B cell (primary cell): ENCODE results near the gene FAM200B. TPM values are rescaled to one million over a fixed set of nuclear protein-coding genes. Genes with fewer than 3 reads are reported as not detected.

Source experiments
- ATAC-seq: fragments of 200-7000 bp; cut with Tn5 transposase; one replicate; pipeline ENCODE4 v1.10.0; 2021; ENCODE audit warnings: low read depth, mild to moderate bottlenecking, moderate number of reproducible peaks, moderate library complexity
- CTCF ChIA-PET: fragments of 350-600 bp; sonication (Branson Sonifier 250); formaldehyde crosslinking; loops from one replicate; lab custom pipeline; 2021; ENCODE audit warnings: antibody characterized with exemption, inconsistent platforms; lab: Charles Lee
- POLR2A ChIA-PET: fragments of 350-600 bp; sonication (Branson Sonifier 250); formaldehyde crosslinking; loops from one replicate; lab custom pipeline; 2021; ENCODE audit warnings: antibody characterized with exemption; lab: Charles Lee
- DNase-seq: peaks from one replicate; pipeline ENCODE4 v3.0.0; 2013
- H2AFZ ChIP-seq: 2 replicates; pipeline ENCODE4 v1.6.1; 2012; ENCODE audit warnings: mild to moderate bottlenecking, low read depth, low read length; ENCODE audit not compliant: insufficient read depth, poor library complexity, severe bottlenecking
- H3K27ac ChIP-seq, 2 donors: 1 replicate in 1 of 2; 2 replicates in 1 of 2; pipeline ENCODE4 v1.5.1; 2012 to 2013; ENCODE audit warnings: low read length in 2 of 2, mild to moderate bottlenecking in 2 of 2, moderate library complexity in 1 of 2
- H3K27me3 ChIP-seq, 4 experiments: fragments of 200-600 bp in 1 of 4; sonication (generic) in 1 of 4; replicated peaks in 1 of 4; 1 replicate in 2 of 4; 2 replicates in 2 of 4; pipeline versions ENCODE4 v1.6.1 to v1.7.0; 2013 to 2016; ENCODE audit warnings: low read length in 3 of 4, mild to moderate bottlenecking in 2 of 4, mixed read lengths in 1 of 4, moderate library complexity in 1 of 4; ENCODE audit not compliant: insufficient read depth in 4 of 4, control insufficient read depth in 3 of 4; ENCODE audit errors: control extremely low read depth in 1 of 4
- H3K36me3 ChIP-seq, 2 experiments: replicated peaks in 1 of 2; 1 replicate in 1 of 2; 2 replicates in 1 of 2; pipeline versions ENCODE4 v1.6.1 to v1.7.1; 2013; ENCODE audit warnings: low read length in 1 of 2; ENCODE audit not compliant: insufficient read depth in 2 of 2, control insufficient read depth in 1 of 2; ENCODE audit errors: control extremely low read depth in 1 of 2, extremely low read depth in 1 of 2
- H3K4me1 ChIP-seq, 2 donors: fragments of 200-600 bp in 1 of 2; sonication (generic) in 1 of 2; 1 replicate in 1 of 2; 2 replicates in 1 of 2; pipeline versions ENCODE4 v1.5.1 to v1.6.1; 2013 to 2017; ENCODE audit warnings: low read length in 2 of 2; ENCODE audit not compliant: control insufficient read depth in 2 of 2, insufficient read depth in 2 of 2
- H3K4me2 ChIP-seq: replicated peaks from 2 replicates; pipeline ENCODE3; 2012; ENCODE audit warnings: mild to moderate bottlenecking, low read depth, low read length; ENCODE audit not compliant: poor library complexity, severe bottlenecking
- H3K4me3 ChIP-seq, 5 experiments: fragments of 200-600 bp in 1 of 5; sonication (generic) in 1 of 5; 1 replicate in 3 of 5; 2 replicates in 2 of 5; pipeline versions ENCODE4 v1.5.1 to v1.7.0; 2011 to 2016; ENCODE audit warnings: low read length in 4 of 5, mild to moderate bottlenecking in 4 of 5, low read depth in 2 of 5, control low read depth in 1 of 5, moderate library complexity in 1 of 5; ENCODE audit not compliant: insufficient read depth in 1 of 5; ENCODE audit errors: control extremely low read depth in 1 of 5, extremely low read depth in 1 of 5
- H3K79me2 ChIP-seq: fragments of 200-600 bp; sonication (generic); one replicate; pipeline ENCODE4 v1.6.0; 2016; ENCODE audit warnings: low read length; ENCODE audit not compliant: control insufficient read depth, insufficient read depth
- H3K9ac ChIP-seq: fragments of 200-600 bp; sonication (generic); 2 replicates; pipeline ENCODE4 v1.6.1; 2017; ENCODE audit warnings: mild to moderate bottlenecking, low read length, moderate library complexity
- H3K9me3 ChIP-seq, 3 donors: one replicate each; pipeline versions ENCODE4 v1.6.1 to v1.7.1; 2013; ENCODE audit warnings: low read length in 2 of 3; ENCODE audit not compliant: control insufficient read depth in 2 of 3, insufficient read depth in 1 of 3; ENCODE audit errors: control extremely low read depth in 1 of 3
- H4K20me1 ChIP-seq: 2 replicates; pipeline ENCODE4 v1.6.0; 2012; ENCODE audit warnings: mild to moderate bottlenecking, low read length; ENCODE audit not compliant: insufficient read depth, control insufficient read depth, poor library complexity, severe bottlenecking
- H3K27ac Mint-ChIP-seq: one replicate; pipeline ENCODE4 v1.8.0; 2021; ENCODE audit warnings: mixed read lengths
- H3K27me3 Mint-ChIP-seq: one replicate; pipeline ENCODE4 v1.8.0; 2021; ENCODE audit warnings: mixed read lengths
- H3K4me1 Mint-ChIP-seq: one replicate; pipeline ENCODE4 v1.8.0; 2021; ENCODE audit warnings: mixed read lengths
- H3K4me3 Mint-ChIP-seq: one replicate; pipeline ENCODE4 v1.8.0; 2021; ENCODE audit warnings: mixed read lengths
- H3K9me3 Mint-ChIP-seq: one replicate; pipeline ENCODE4 v1.8.0; 2022; ENCODE audit warnings: mixed read lengths; ENCODE audit not compliant: insufficient read depth
- CTCF ChIP-seq: fragments of 200-600 bp; IDR thresholded peaks from one replicate; pipeline ENCODE4 v1.8.0; 2022; ENCODE audit warnings: antibody characterized with exemption, mild to moderate bottlenecking
- EZH2 ChIP-seq: IDR thresholded peaks from 2 replicates; pipeline ENCODE4 v1.6.1; 2012; ENCODE audit warnings: borderline replicate concordance, low read depth, mild to moderate bottlenecking, moderate library complexity, low read length; ENCODE audit not compliant: insufficient read depth, poor library complexity, severe bottlenecking
- WGBS: methylation state at CpG from one replicate; pipeline ENCODE4 v1.1.5; 2013; ENCODE audit warnings: missing lambda C conversion rate; ENCODE audit not compliant: insufficient coverage; 5-methylcytosine and 5-hydroxymethylcytosine counted together
- intact Hi-C: fragments of 100-400 bp; cut with micrococcal nuclease; formaldehyde crosslinking; loops from one replicate; pipeline ENCODE4 v1.10.0; 2022
- polyA plus RNA-seq: library from polyadenylated mRNA; depleted of rRNA; stranded (reverse); fragments of >200 nt; gene quantifications from 2 replicates; pipeline ENCODE4 v1.2.3, GENCODE V29; 2012
- total RNA-seq, 2 donors: library from RNA; stranded (reverse); fragments of 120-200 nt in 1 of 2; gene quantifications; 1 replicate in 1 of 2; 2 replicates in 1 of 2; pipeline versions ENCODE4 v1.2.3 to v1.2.4, GENCODE V29; 2013 to 2022

Gene FAM200B
- total and polyA plus RNA-seq, 2 donors (not counting 1 experiment from before 2014, with no cell fraction given): 10.3 to 12.1 TPM

GRCh38 chr4:15704129-15704528, 22.5 kb downstream of the FAM200B start:
- Histone ChIP-seq H3K27me3 (peaks cover 0 to 4% (median 0%) of the 10 kb centered on the region in 4 experiments), H3K4me1 (peaks cover 7 to 14% of the 10 kb centered on the region in 2 donors), H3K36me3 (no peaks in the 10 kb centered on the region), H2AFZ (no peak overlapping the region), H3K4me2 (no peak overlapping the region), H3K79me2 (no peaks in the 10 kb centered on the region), H3K4me3 (peak overlapping the region in 1 of 5 experiments; percentile 51), H3K9ac (no peak overlapping the region), H4K20me1 (no peaks in the 10 kb centered on the region), H3K27ac (no peak overlapping the region), H3K9me3 (no peaks in the 10 kb centered on the region)
- H3K27ac Mint-ChIP-seq: no peak overlapping the region
- H3K4me3 Mint-ChIP-seq: peak overlapping the region; percentile 92
- CTCF ChIA-PET: no interaction called here
- ATAC-seq: no peak
- intact Hi-C loops: no loop called here
- TF ChIP-seq EZH2: no peak
- no peak for TF ChIP-seq CTCF
- no peak for DNase-seq
- no peaks in the 10 kb centered on the region for H3K9me3 Mint-ChIP-seq
- peaks cover 23% of the 10 kb centered on the region for H3K27me3 Mint-ChIP-seq
- peaks cover 12% of the 10 kb centered on the region for H3K4me1 Mint-ChIP-seq
- POLR2A ChIA-PET: no interaction called here

GRCh38 chr4:15706646-15707362, 25.2 kb downstream of the FAM200B start:
- no CpG with 5 or more reads among the region's 3 CpGs for WGBS
- Histone ChIP-seq H3K27ac (no peak overlapping the region), H3K79me2 (no peaks in the 10 kb centered on the region), H3K9ac (no peak overlapping the region), H3K4me2 (no peak overlapping the region), H3K4me3 (no peak overlapping the region), H3K27me3 (peaks cover 0 to 4% (median 0%) of the 10 kb centered on the region in 4 experiments), H3K4me1 (peaks cover 7 to 14% of the 10 kb centered on the region in 2 donors), H3K9me3 (no peaks in the 10 kb centered on the region), H3K36me3 (no peaks in the 10 kb centered on the region), H4K20me1 (no peaks in the 10 kb centered on the region), H2AFZ (no peak overlapping the region)
- intact Hi-C loops: no loop called here
- H3K4me1 Mint-ChIP-seq: peaks cover 12% of the 10 kb centered on the region
- DNase-seq (no peak), ATAC-seq (no peak)
- no peak overlapping the region for H3K27ac Mint-ChIP-seq
- ChIA-PET CTCF (interaction anchor here (0.6 kb wide), 1 partner anchor 174 kb away, joined by 3 read pairs; no protein-coding TSS in a partner anchor), POLR2A (no interaction called here)
- H3K4me3 Mint-ChIP-seq: no peak overlapping the region
- no peaks in the 10 kb centered on the region for H3K9me3 Mint-ChIP-seq
- TF ChIP-seq CTCF (no peak), EZH2 (no peak)
- peaks cover 5% of the 10 kb centered on the region for H3K27me3 Mint-ChIP-seq
